GM12892 (cell line): Measurements from ENCODE around the gene IRF7.

Source experiments
- POLR2A ChIP-seq: IDR thresholded peaks from 2 replicates; pipeline ENCODE4 v1.6.1; 2011; ENCODE audit warnings: low read depth, low read length, control low read depth
- TAF1 ChIP-seq: IDR thresholded peaks from 2 replicates; pipeline ENCODE4 v1.6.1; 2011; ENCODE audit warnings: low read depth, mild to moderate bottlenecking, control low read depth, low read length, borderline replicate concordance

- TF ChIP-seq TAF1 (no peak), POLR2A (no peak)
Measured at GRCh38 chr11:623349-623869, 7.7 kb upstream of the IRF7 start.
